Stomach (tissue), 4 donors: ENCODE results near the gene NAT9.

Source experiments
- EP300 ChIP-seq: sonication (generic); formaldehyde crosslinking; IDR thresholded peaks from one replicate; pipeline ENCODE4 v1.6.1; 2017; ENCODE audit warnings: antibody characterized with exemption
- POLR2A ChIP-seq, 4 donors: fragments of 450-650 bp; IDR thresholded peaks; one replicate each; pipeline ENCODE4 v1.6.1; 2016; ENCODE audit warnings: antibody characterized with exemption in 4 of 4, control low read depth in 2 of 4, mild to moderate bottlenecking in 1 of 4, moderate library complexity in 1 of 4
- POLR2AphosphoS5 ChIP-seq, 3 donors: sonication (generic); formaldehyde crosslinking; IDR thresholded peaks; one replicate each; pipeline ENCODE4 v1.6.1; 2016; ENCODE audit warnings: antibody characterized with exemption in 3 of 3

DNA sequence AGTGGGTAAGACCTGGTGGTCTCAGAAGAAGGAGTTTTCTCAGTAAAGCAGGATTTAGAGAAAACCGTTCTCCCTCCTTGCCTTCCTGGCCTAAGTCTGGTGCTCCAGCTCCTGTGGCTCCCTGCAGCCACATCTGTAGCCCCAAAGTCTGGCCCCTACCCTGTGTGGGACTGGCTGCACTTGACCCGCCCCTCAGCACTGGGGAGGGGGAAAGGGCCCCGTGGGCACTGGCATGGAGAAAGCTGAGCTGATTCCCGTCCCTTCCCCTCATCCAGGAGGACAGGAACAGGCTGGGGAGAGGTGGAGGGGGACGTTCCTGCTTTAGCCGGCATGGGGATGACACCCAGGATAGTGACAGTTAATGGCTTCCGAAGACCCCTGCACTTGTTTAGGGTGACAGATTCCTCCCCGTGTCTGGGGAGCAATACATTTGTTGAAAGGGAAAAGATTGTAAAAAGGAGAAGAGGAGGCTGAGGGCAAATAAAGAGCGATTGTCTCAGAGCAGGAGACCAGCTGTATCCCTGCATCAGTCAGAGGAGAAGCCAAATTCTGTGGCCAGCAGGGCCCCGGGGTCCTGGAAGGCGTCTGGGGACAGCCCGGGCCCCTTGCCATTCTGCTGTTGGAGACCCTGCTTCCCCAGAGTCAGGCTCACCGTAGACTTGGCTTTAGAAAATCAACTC, 45.6 kb upstream of the NAT9 start:
- TF ChIP-seq EP300 (no peak), POLR2A (IDR thresholded peaks at IDR 0.05) (no peak), POLR2AphosphoS5 (IDR thresholded peaks at IDR 0.05) (no peak)
